LoVo (cell line): Measurements from ENCODE around the gene ECD.

Source experiments
- DNase-seq: peaks from one replicate; pipeline ENCODE4 v3.0.0-alpha.2; 2016; ENCODE audit warnings: low spot score

Gene ECD

GRCh38 chr10:73167783-73168464 is at the start of gene ECD, which contains the start of gene FAM149B1:
Gene ECD (minus strand): TSS chr10:73168008. CDS start chr10:73163937, 4,071 bp downstream.
Gene FAM149B1 (plus strand): TSS chr10:73168119. CDS start chr10:73168340, 221 bp downstream.
- peak; percentile 94 for DNase-seq

GRCh38 chr10:73215749-73216148 is 47.9 kb upstream of the ECD start:
- DNase-seq, result no peak

GRCh38 chr10:73211106-73211811 is 43.5 kb upstream of the ECD start:
- no peak for DNase-seq

- no peak for DNase-seq
Measured at GRCh38 chr10:73210395-73211105, 42.7 kb upstream of the ECD start.

- DNase-seq, result no peak
Measured at GRCh38 chr10:73209705-73210104, 41.9 kb upstream of the ECD start.

- DNase-seq, result no peak
Measured at GRCh38 chr10:73207883-73208282, 40.1 kb upstream of the ECD start.

- no peak for DNase-seq
Measured at GRCh38 chr10:73206385-73206784, 38.6 kb upstream of the ECD start.

GRCh38 chr10:73205890-73206289 is 38.1 kb upstream of the ECD start:
- DNase-seq, result no peak

- no peak for DNase-seq
Measured at GRCh38 chr10:73205081-73205480, 37.3 kb upstream of the ECD start.

GRCh38 chr10:73190188-73190587 is 22.4 kb upstream of the ECD start:
- no peak for DNase-seq

GRCh38 chr10:73186266-73186665 is 18.5 kb upstream of the ECD start:
- DNase-seq, result no peak

- no peak for DNase-seq
Measured at GRCh38 chr10:73183667-73184281, 16.0 kb upstream of the ECD start.

- peak; percentile 15 for DNase-seq
Measured at GRCh38 chr10:73182568-73182967, 14.8 kb upstream of the ECD start.

- DNase-seq, result no peak
Measured at GRCh38 chr10:73174148-73174925, 6.5 kb upstream of the ECD start.

GRCh38 chr10:73172867-73173266 is 5.1 kb upstream of the ECD start:
- DNase-seq, result no peak

GRCh38 chr10:73169320-73169719 is 1.5 kb upstream of the ECD start:
- DNase-seq, result no peak

- no peak for DNase-seq
Measured at GRCh38 chr10:73168465-73168803, 626 bp upstream of the ECD start.

- no peak for DNase-seq
Measured at GRCh38 chr10:73167458-73167782, 388 bp downstream of the ECD start.

- DNase-seq, result no peak
Measured at GRCh38 chr10:73166972-73167371, 836 bp downstream of the ECD start.

GRCh38 chr10:73163096-73163495 is 4.7 kb downstream of the ECD start:
- DNase-seq, result no peak

- no peak for DNase-seq
Measured at GRCh38 chr10:73161662-73162061, 6.1 kb downstream of the ECD start.

GRCh38 chr10:73161079-73161478 is 6.7 kb downstream of the ECD start:
- DNase-seq, result no peak
